ENCODE measurements around the gene MYH14. TPM values are rescaled to one million over a fixed set of nuclear protein-coding genes. Genes with fewer than 3 reads are reported as not detected.

Gene MYH14
- total and polyA plus RNA-seq, 9 of the 15 experiments (the other 6 are each of a cell fraction or from before 2014, with no cell fraction given): 0.04 to 0.86 (median 0.19) TPM; not detected in 2

- intact Hi-C loops (cut with micrococcal nuclease) (no loop called here), in situ Hi-C loops (cut with MboI) (no loop called here)
- no peaks in the 10 kb centered on the region for H3K27me3 ChIP-seq (ENCODE audit: control insufficient read depth in 2 of 2, insufficient read depth in 2 of 2, low read length in 2 of 2)
Observed at GRCh38 chr19:50320051-50320450, 116.6 kb downstream of the MYH14 start.

GRCh38 chr19:50320596-50320995 lies 117.2 kb downstream of the MYH14 start:
- H3K9ac ChIP-seq (ENCODE audit: insufficient read depth in 1 of 2, low read depth in 2 of 2, low read length in 2 of 2): no peak overlapping the region; a peak in 1 of 4 replicates
- H4K20me1 ChIP-seq (replicated peaks; ENCODE audit: control insufficient read depth, insufficient read depth, low read length): peaks cover 24% of the 10 kb centered on the region; the same call in 1 of the 2 replicates
- DNase-seq (ENCODE audit: extremely low read depth in 1 of 4, low spot score in 3 of 4) (no peak), ATAC-seq (no peak), FAIRE-seq (no peak)
- 91% methylated on average over 12 of the region's 20 CpGs for WGBS (ENCODE audit: insufficient coverage, low coverage, missing lambda C conversion rate)
- intact Hi-C loops (cut with micrococcal nuclease) (no loop called here), in situ Hi-C loops (cut with MboI) (no loop called here)
- H3K27ac ChIP-seq (ENCODE audit: extremely low read depth, low read depth, low read length): no peak overlapping the region
- no peak overlapping the region for H3K4me2 ChIP-seq (ENCODE audit: insufficient read depth, low read length)
- peaks cover 7% of the 10 kb centered on the region; the same call in 2 of the 3 replicates for H3K79me2 ChIP-seq (ENCODE audit: control insufficient read depth, insufficient read depth, low read length)
- H2AFZ ChIP-seq (ENCODE audit: low read depth, low read length): no peak overlapping the region
- ChIA-PET CTCF (ENCODE audit: low intra/inter-chr PET ratio) (no interaction called here), POLR2A (no interaction called here)
- H3K27me3 ChIP-seq (ENCODE audit: control insufficient read depth in 2 of 2, insufficient read depth in 2 of 2, low read length in 2 of 2): no peaks in the 10 kb centered on the region
- BruUV-seq (replicated peaks): no TSS peak
- H3K36me3 ChIP-seq (ENCODE audit: control insufficient read depth, insufficient read depth, low read length): peaks cover 24% of the 10 kb centered on the region; the same call in 1 of the 3 replicates
- H3K4me1 ChIP-seq (replicated peaks in 1 of 2; ENCODE audit: control insufficient read depth in 2 of 2, insufficient read depth in 2 of 2, low read length in 2 of 2): peaks cover 0 to 22% of the 10 kb centered on the region in 2 experiments; a peak in 4 of 5 replicates
- peaks cover 3% of the 10 kb centered on the region for H3K9me1 ChIP-seq (ENCODE audit: control insufficient read depth, insufficient read depth, low read length)
- no peak for TF ChIP-seq ZNF12 (CRISPR knock-in tag; IDR thresholded peaks at IDR 0.05)
- TF ChIP-seq POLR2G (IDR thresholded peaks at IDR 0.05; ENCODE audit: low read depth, low read length): peak; percentile 50
- no peak overlapping the region for H3K4me3 ChIP-seq
- H3K9me3 ChIP-seq (replicated peaks; ENCODE audit: control insufficient read depth, insufficient read depth, low read depth, low read length): no peaks in the 10 kb centered on the region

More at GRCh38 chr19:50320051-50320450, 116.6 kb downstream of the MYH14 start:
- DNase-seq (ENCODE audit: extremely low read depth in 1 of 4, low spot score in 3 of 4) (no peak), FAIRE-seq (no peak), ATAC-seq (no peak)
- Histone ChIP-seq H3K4me2 (ENCODE audit: insufficient read depth, low read length) (no peak overlapping the region), H3K36me3 (ENCODE audit: control insufficient read depth, insufficient read depth, low read length) (peaks cover 24% of the 10 kb centered on the region; the same call in 1 of the 3 replicates), H3K79me2 (ENCODE audit: control insufficient read depth, insufficient read depth, low read length) (peaks cover 3% of the 10 kb centered on the region; the same call in 1 of the 3 replicates), H3K9me1 (ENCODE audit: control insufficient read depth, insufficient read depth, low read length) (peaks cover under 1% of the 10 kb centered on the region), H3K4me3 (no peak overlapping the region), H3K9ac (ENCODE audit: insufficient read depth in 1 of 2, low read depth in 2 of 2, low read length in 2 of 2) (no peak overlapping the region), H3K4me1 (replicated peaks in 1 of 2; ENCODE audit: control insufficient read depth in 2 of 2, insufficient read depth in 2 of 2, low read length in 2 of 2) (peaks cover 0 to 21% of the 10 kb centered on the region in 2 experiments; a peak in 4 of 5 replicates), H2AFZ (ENCODE audit: low read depth, low read length) (no peak overlapping the region), H3K9me3 (replicated peaks; ENCODE audit: control insufficient read depth, insufficient read depth, low read depth, low read length) (no peaks in the 10 kb centered on the region), H3K27ac (ENCODE audit: extremely low read depth, low read depth, low read length) (no peak overlapping the region), H4K20me1 (replicated peaks; ENCODE audit: control insufficient read depth, insufficient read depth, low read length) (peaks cover 20% of the 10 kb centered on the region; the same call in 1 of the 2 replicates)
- CTCF ChIA-PET (ENCODE audit: low intra/inter-chr PET ratio): no interaction called here
- POLR2A ChIA-PET: no interaction called here
- WGBS (ENCODE audit: insufficient coverage, low coverage, missing lambda C conversion rate): 80% methylated on average over 2 of the region's 12 CpGs
- no TSS peak for BruUV-seq (replicated peaks)
- TF ChIP-seq TFAM (CRISPR knock-in tag; conservative IDR thresholded peaks at IDR 0.05) (no peak), ZNF707 (CRISPR knock-in tag; conservative IDR thresholded peaks at IDR 0.05) (no peak), USF2 (CRISPR knock-in tag; IDR thresholded peaks at IDR 0.05) (no peak), TAF15 (IDR thresholded peaks at IDR 0.05; ENCODE audit: low read depth, low read length) (no peak), ZNF561 (CRISPR knock-in tag; conservative IDR thresholded peaks at IDR 0.05) (no peak), KAT2B (IDR thresholded peaks at IDR 0.05; ENCODE audit: low read depth, low read length) (no peak)

Measured in K562 (cell line).